ENCODE data around the gene HCRTR1. TPM values are rescaled to one million over a fixed set of nuclear protein-coding genes. Genes with fewer than 3 reads are reported as not detected.

HCRTR1 gene
- total RNA-seq, 1 donor from 2014 or later: not detected

DNA sequence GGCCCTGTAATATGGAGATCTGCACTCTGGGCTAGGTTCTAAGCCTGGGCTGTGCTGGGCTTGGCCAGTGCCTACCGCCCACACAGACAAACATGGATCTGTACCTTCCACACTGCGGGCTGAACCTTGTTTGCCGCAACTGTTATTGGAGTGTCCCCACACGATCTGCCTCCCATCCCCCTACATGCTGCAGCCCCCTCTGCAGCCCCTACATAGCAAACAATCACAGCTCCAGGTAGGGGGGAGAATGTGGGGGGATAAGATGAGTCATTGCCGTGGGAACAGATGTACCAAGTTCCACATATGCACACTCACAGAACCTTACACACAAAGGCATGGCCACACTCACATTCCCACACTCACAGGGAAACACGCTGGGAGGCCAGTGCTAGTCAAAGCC lies 2.1 kb upstream of the HCRTR1 start:
- Mint-ChIP-seq H3K4me1 (ENCODE audit: low read depth) (peaks cover 4% of the 10 kb centered on the region), H3K27ac (no peak overlapping the region), H3K27me3 (peaks cover 42% of the 10 kb centered on the region), H3K4me3 (ENCODE audit: low read depth) (no peak overlapping the region), H3K36me3 (ENCODE audit: insufficient read depth) (no peaks in the 10 kb centered on the region), H3K9me3 (ENCODE audit: low read depth) (no peaks in the 10 kb centered on the region)
- TF ChIP-seq, protein P1, sequence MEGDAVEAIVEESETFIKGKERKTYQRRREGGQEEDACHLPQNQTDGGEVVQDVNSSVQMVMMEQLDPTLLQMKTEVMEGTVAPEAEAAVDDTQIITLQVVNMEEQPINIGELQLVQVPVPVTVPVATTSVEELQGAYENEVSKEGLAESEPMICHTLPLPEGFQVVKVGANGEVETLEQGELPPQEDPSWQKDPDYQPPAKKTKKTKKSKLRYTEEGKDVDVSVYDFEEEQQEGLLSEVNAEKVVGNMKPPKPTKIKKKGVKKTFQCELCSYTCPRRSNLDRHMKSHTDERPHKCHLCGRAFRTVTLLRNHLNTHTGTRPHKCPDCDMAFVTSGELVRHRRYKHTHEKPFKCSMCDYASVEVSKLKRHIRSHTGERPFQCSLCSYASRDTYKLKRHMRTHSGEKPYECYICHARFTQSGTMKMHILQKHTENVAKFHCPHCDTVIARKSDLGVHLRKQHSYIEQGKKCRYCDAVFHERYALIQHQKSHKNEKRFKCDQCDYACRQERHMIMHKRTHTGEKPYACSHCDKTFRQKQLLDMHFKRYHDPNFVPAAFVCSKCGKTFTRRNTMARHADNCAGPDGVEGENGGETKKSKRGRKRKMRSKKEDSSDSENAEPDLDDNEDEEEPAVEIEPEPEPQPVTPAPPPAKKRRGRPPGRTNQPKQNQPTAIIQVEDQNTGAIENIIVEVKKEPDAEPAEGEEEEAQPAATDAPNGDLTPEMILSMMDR (IDR thresholded peaks at IDR 0.05; ENCODE audit: unreplicated experiment): no peak
- DNase-seq (ENCODE audit: low spot score, unreplicated experiment): no peak

DNA sequence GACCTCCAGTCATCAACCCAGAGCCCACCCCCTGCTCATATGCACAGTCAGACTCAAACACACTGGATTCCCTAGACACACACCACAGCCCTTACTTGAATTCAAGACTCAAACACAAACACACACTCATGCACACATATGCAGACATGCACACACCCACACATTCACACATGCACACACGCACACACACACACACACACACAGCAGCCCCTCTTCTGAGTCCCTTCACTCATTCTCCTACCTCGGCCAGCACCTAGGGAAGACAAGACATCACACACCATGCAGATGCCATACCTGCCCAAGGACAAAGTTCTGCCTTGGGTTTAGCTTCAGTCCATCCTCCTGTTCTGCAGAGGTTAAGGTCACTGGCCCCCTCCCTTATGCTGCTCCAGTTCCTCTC lies 1.6 kb upstream of the HCRTR1 start:
- Mint-ChIP-seq H3K36me3 (ENCODE audit: insufficient read depth) (no peaks in the 10 kb centered on the region), H3K4me1 (ENCODE audit: low read depth) (peaks cover 4% of the 10 kb centered on the region), H3K9me3 (ENCODE audit: low read depth) (no peaks in the 10 kb centered on the region), H3K4me3 (ENCODE audit: low read depth) (no peak overlapping the region), H3K27me3 (peaks cover 42% of the 10 kb centered on the region), H3K27ac (no peak overlapping the region)
- TF ChIP-seq, protein P1 (IDR thresholded peaks at IDR 0.05; ENCODE audit: unreplicated experiment): no peak
- DNase-seq (ENCODE audit: low spot score, unreplicated experiment): no peak

DNA sequence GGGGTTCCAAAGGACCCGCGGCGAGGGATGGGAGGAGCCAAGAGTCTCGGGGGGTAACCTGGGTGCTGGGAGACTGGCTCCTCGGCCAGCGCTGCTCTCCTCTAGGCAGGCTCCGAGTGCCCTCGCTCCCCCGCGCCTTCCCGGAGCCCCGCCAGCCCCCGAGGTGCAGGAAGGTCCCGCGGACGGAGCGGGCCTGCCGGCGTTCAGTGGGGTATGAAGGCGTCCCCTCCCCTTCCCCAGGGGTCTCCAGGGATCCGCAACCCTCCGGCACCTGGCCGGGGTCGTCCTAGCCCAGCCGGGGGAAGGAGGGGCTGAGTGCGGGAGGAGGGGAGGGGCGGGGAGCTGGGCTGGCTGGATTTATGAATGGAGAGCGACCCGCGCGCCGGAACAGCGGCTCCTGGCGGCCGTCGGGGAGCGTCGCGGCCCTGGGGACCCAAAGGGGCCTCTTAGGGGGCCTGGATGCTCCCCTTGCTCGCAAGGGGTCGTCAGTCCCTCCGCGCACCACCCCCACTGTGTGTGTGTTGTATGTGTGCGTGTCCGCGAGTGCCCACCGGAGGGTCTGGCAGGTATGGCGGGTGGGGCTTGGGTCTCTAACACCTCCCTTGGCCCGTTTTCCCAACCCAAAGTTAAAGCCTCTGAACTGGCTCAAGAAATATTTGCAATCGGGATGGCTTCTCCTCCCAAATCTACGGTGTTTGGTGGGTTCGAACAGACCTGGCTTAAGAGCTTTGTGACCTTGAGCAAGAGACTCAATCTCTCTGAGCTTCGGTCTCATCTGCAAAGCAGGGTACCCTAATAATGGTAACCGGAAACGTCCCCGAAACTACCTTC lies 642 bp downstream of the HCRTR1 start:
- no peaks in the 10 kb centered on the region for H3K36me3 Mint-ChIP-seq (ENCODE audit: insufficient read depth)
- TF ChIP-seq, protein P1 (IDR thresholded peaks at IDR 0.05; ENCODE audit: unreplicated experiment): peak; percentile 99
- H3K4me1 Mint-ChIP-seq (ENCODE audit: low read depth): peaks cover 4% of the 10 kb centered on the region

DNA sequence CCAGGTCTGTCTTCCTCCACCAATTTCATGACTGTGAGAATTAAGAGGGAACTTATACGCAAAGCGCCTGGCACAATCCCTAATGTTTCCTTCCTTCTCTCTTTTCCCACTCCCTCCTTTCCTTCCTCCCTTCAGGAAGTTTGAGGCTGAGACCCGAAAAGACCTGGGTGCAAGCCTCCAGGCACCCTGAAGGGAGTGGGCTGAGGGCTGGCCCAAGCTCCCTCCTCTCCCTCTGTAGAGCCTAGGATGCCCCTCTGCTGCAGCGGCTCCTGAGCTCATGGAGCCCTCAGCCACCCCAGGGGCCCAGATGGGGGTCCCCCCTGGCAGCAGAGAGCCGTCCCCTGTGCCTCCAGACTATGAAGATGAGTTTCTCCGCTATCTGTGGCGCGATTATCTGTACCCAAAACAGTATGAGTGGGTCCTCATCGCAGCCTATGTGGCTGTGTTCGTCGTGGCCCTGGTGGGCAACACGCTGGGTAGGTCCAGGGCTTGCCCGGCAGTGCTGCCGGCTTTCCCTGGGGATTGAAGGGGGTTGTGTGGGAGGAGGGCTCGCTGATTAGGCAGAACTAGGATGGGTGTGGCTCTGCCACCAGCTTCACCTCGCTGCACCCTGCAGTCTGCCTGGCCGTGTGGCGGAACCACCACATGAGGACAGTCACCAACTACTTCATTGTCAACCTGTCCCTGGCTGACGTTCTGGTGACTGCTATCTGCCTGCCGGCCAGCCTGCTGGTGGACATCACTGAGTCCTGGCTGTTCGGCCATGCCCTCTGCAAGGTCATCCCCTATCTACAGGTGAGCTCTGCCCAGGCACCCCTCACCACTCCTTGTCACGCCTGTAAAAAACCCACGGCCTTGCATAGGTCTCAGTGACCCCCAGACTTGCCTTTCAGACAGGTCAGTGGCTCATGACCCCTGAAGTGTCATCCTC lies 1.7 kb downstream of the HCRTR1 start:
- TF ChIP-seq, protein P1 (IDR thresholded peaks at IDR 0.05; ENCODE audit: unreplicated experiment): no peak
- no peak for DNase-seq (ENCODE audit: low spot score, unreplicated experiment)
- H3K9me3 Mint-ChIP-seq (ENCODE audit: low read depth): no peaks in the 10 kb centered on the region
- peaks cover 42% of the 10 kb centered on the region for H3K27me3 Mint-ChIP-seq
- H3K4me3 Mint-ChIP-seq (ENCODE audit: low read depth): no peak overlapping the region
- peaks cover 4% of the 10 kb centered on the region for H3K4me1 Mint-ChIP-seq (ENCODE audit: low read depth)
- H3K27ac Mint-ChIP-seq: peak overlapping the region; percentile 56
- no peaks in the 10 kb centered on the region for H3K36me3 Mint-ChIP-seq (ENCODE audit: insufficient read depth)

More for the DNA sequence above, 642 bp downstream of the HCRTR1 start:
- H3K27me3 Mint-ChIP-seq: peaks cover 42% of the 10 kb centered on the region
- H3K9me3 Mint-ChIP-seq (ENCODE audit: low read depth): no peaks in the 10 kb centered on the region
- H3K4me3 Mint-ChIP-seq (ENCODE audit: low read depth): peak overlapping the region; percentile 55
- DNase-seq (ENCODE audit: low spot score, unreplicated experiment): peak; percentile 69
- H3K27ac Mint-ChIP-seq: no peak overlapping the region
